ENCODE results near the gene BCKDHB.

The BCKDHB gene

DNA sequence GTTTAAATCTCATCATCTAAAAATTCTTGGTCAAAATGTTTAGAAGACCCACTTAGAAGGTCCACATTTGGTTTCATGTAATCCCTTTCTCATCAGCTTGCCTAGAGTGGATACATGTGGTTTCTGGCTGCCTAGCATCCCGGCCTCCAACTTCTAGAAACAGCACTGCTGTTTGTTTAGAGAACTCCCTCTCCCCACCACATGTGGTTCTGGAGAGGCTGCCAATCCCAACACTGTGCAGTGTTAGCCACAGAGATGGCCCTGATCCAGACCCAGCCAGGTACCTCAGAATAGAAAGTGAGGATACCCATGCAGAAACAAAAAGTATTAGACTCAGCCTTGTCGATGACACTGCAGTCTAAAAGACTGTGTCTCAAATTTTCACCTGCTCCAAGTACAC, 241.8 kb downstream of the BCKDHB start:
- DNase-seq (ENCODE audit: low read depth): peak; percentile 6
- no peak overlapping the region for H3K4me3 ChIP-seq (ENCODE audit: control insufficient read depth, low read depth, low read length)
- TF ChIP-seq, protein P1, sequence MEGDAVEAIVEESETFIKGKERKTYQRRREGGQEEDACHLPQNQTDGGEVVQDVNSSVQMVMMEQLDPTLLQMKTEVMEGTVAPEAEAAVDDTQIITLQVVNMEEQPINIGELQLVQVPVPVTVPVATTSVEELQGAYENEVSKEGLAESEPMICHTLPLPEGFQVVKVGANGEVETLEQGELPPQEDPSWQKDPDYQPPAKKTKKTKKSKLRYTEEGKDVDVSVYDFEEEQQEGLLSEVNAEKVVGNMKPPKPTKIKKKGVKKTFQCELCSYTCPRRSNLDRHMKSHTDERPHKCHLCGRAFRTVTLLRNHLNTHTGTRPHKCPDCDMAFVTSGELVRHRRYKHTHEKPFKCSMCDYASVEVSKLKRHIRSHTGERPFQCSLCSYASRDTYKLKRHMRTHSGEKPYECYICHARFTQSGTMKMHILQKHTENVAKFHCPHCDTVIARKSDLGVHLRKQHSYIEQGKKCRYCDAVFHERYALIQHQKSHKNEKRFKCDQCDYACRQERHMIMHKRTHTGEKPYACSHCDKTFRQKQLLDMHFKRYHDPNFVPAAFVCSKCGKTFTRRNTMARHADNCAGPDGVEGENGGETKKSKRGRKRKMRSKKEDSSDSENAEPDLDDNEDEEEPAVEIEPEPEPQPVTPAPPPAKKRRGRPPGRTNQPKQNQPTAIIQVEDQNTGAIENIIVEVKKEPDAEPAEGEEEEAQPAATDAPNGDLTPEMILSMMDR (conservative IDR thresholded peaks at IDR 0.05; ENCODE audit: control insufficient read depth, insufficient read depth, low read depth, low read length): no peak

DNA sequence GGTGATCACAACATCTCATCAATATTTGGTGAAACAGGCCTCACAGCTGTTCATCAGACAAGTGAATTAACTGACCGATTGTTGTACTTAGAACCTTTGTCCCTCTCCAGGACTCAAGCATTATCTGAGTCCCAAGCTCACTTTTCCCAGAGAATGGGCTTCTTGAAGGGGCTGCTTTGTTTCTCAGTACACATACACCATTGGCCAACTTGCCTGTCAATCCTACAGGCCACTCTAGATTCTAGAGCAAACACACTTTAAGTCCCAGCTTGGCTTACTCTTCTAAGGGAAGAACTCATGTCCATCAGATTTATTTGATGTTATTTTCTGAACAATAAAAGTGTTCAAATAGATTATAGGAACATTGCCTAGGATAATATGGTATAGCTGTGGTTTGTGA, 249.5 kb downstream of the BCKDHB start:
- no peak for DNase-seq (ENCODE audit: low read depth)
- TF ChIP-seq, protein P1 (conservative IDR thresholded peaks at IDR 0.05; ENCODE audit: control insufficient read depth, insufficient read depth, low read depth, low read length): no peak
- no peak overlapping the region for H3K4me3 ChIP-seq (ENCODE audit: control insufficient read depth, low read depth, low read length)

DNA sequence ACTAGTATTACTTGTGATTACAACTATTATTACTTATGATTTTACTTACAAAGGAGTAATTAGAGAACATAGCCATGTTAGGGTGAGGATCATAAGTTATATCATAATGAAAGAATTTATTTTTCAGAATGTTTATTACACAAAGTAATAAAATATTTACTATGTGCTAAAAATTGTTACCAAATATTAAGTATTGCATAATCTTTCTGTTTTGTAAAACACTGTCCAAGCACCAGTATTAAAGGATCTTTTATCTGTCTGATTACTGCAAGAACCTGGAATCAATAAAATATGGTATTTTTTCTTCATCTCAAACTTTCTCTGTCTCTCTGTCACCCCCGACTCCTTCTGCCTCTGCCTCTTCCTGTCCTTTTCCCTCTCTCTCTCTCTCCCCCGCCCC, 250.1 kb downstream of the BCKDHB start:
- TF ChIP-seq, protein P1 (conservative IDR thresholded peaks at IDR 0.05; ENCODE audit: control insufficient read depth, insufficient read depth, low read depth, low read length): no peak
- no peak overlapping the region for H3K4me3 ChIP-seq (ENCODE audit: control insufficient read depth, low read depth, low read length)
- no peak for DNase-seq (ENCODE audit: low read depth)

DNA sequence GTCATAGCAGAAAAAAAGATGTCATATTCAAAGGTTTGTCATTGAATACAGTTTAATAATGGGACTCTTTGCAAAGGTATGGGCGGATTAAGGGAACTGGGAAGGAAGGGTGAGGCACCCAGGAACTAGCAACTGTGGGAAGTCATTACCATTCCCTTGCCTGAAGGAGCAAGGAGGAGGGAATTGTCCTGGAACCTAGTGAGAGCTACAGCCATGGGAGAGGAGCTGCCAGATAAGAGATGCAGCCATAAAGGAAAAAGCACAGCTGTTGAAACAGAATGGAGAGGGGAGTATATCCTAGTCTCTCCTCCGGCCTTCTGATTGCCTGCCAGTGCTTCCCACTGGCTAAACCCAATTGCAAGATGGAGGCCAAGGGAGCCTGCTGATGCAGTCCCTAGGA, 250.6 kb downstream of the BCKDHB start:
- TF ChIP-seq, protein P1 (conservative IDR thresholded peaks at IDR 0.05; ENCODE audit: control insufficient read depth, insufficient read depth, low read depth, low read length): no peak
- no peak for DNase-seq (ENCODE audit: low read depth)
- H3K4me3 ChIP-seq (ENCODE audit: control insufficient read depth, low read depth, low read length): no peak overlapping the region

DNA sequence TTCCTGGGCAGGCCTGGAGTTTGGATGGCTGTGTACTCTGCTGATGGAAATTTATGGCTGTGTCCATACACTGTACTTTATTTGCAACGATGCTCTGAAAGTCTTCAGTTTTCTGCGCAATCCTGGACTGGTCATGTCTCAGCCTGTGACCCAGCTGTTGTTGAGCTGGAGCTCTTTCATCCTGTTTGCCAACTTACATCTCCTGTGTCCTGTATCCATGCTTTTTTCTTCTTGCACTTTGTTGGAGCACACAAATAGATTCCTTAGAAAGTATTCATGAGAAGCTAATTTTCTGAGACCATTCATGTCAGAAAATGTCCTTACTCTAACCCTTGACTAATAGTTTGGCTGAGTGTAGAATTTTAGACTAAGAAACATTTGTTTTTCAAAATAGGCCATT, 251.2 kb downstream of the BCKDHB start:
- no peak overlapping the region for H3K4me3 ChIP-seq (ENCODE audit: control insufficient read depth, low read depth, low read length)
- peak; percentile 39 for DNase-seq (ENCODE audit: low read depth)
- TF ChIP-seq, protein P1 (conservative IDR thresholded peaks at IDR 0.05; ENCODE audit: control insufficient read depth, insufficient read depth, low read depth, low read length): no peak

DNA sequence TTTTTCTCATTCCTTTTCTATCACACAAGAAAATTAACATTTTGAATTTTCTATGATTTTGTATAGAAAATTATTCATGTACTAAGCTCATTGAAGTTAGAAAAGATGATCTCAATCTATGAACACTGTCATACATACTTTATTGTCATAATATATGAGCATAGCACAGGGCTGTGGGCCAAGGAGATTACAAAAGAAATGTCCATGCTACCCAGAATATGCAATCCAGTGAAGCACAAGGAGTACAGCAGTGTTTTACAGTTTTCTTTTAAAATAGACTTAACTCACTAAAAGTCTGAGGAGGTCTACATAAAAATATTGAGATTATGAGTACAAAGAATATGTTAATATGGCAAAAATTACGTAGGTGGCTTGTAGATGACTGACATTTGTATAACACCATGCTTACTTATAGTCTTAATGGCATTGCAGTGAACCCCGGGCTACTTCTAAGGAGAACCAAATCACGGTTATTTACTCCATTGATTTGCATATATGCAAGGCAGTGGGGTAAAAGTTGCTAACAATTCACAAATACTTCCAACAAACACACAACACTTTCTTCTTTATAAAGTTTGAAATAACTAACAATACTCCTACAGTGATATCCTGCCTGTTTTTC, 257.1 kb downstream of the BCKDHB start:
- TF ChIP-seq, protein P1 (conservative IDR thresholded peaks at IDR 0.05; ENCODE audit: control insufficient read depth, insufficient read depth, low read depth, low read length): no peak
- no peak overlapping the region for H3K4me3 ChIP-seq (ENCODE audit: control insufficient read depth, low read depth, low read length)
- peak; percentile 53 for DNase-seq (ENCODE audit: low read depth)

DNA sequence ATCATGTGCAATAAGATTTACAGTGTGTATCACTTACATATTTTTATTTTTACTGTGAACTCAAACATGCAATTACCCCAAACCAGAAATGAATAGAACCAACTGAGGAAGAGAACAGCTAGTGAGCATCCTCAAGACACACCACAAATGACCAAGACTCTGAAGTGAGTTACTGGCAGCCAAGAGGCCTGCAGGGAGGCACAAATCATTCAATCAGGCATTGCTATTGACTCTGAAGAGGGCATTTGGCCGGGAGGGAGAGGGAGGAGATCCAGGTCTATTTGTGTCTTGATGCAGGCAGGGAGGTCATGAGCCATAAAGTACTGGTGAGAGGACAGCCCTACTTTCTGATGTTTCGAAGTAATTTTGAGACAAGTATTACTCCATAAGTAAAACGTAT, 257.7 kb downstream of the BCKDHB start:
- H3K4me3 ChIP-seq (ENCODE audit: control insufficient read depth, low read depth, low read length): no peak overlapping the region
- TF ChIP-seq, protein P1 (conservative IDR thresholded peaks at IDR 0.05; ENCODE audit: control insufficient read depth, insufficient read depth, low read depth, low read length): no peak
- no peak for DNase-seq (ENCODE audit: low read depth)
